Psoas muscle (tissue), 8 donors: Measurements from ENCODE around the gene FAM234A. TPM values are rescaled to one million over a fixed set of nuclear protein-coding genes. Genes with fewer than 3 reads are reported as not detected.

Source experiments
- ATAC-seq, 4 donors: fragments of 200-7000 bp; cut with Tn5 transposase; one replicate each; pipeline ENCODE4 v1.9.1; 2020; ENCODE audit warnings: moderate library complexity in 3 of 4, mild to moderate bottlenecking in 2 of 4
- DNase-seq, 2 donors: peaks; one replicate each; pipeline ENCODE4 v3.0.0-alpha.2; 2020
- H3K27ac ChIP-seq: fragments of 200-600 bp; one replicate; pipeline ENCODE4 v1.8.0; 2022
- H3K27me3 ChIP-seq, 3 donors: fragments of 200-600 bp in 1 of 3; one replicate each; pipeline versions ENCODE4 v1.6.1 to v1.8.0; 2013 to 2022; ENCODE audit warnings: low read length in 2 of 3, mild to moderate bottlenecking in 2 of 3, moderate library complexity in 1 of 3; ENCODE audit not compliant: insufficient read depth in 3 of 3
- H3K36me3 ChIP-seq, 2 donors: fragments of 200-600 bp in 1 of 2; one replicate each; pipeline versions ENCODE4 v1.6.1 to v1.8.0; 2013 to 2022; ENCODE audit warnings: low read depth in 1 of 2, mild to moderate bottlenecking in 1 of 2, moderate library complexity in 1 of 2; ENCODE audit not compliant: insufficient read depth in 1 of 2
- H3K4me1 ChIP-seq: fragments of 200-600 bp; one replicate; pipeline ENCODE4 v1.8.0; 2022
- H3K4me3 ChIP-seq: fragments of 200-600 bp; one replicate; pipeline ENCODE4 v1.8.0; 2022; ENCODE audit warnings: mild to moderate bottlenecking
- H3K9me3 ChIP-seq: fragments of 200-600 bp; one replicate; pipeline ENCODE4 v1.8.0; 2022
- CTCF ChIP-seq: fragments of 200-600 bp; IDR thresholded peaks from one replicate; pipeline ENCODE4 v1.8.0; 2022; ENCODE audit warnings: antibody characterized with exemption
- WGBS, 3 donors: extraction: QIAGEN DNeasy Blood & Tissue Kit; methylation state at CpG; one replicate each; pipeline versions ENCODE4 v1.1.6 to v1.1.7; 2013; 5-methylcytosine and 5-hydroxymethylcytosine counted together
- intact Hi-C, 2 donors: fragments of 100-400 bp; cut with DNase I; formaldehyde crosslinking; loops; one replicate each; pipeline versions ENCODE4 v1.11.0 to v1.14.2; 2022
- polyA plus RNA-seq, 3 donors: library from polyadenylated mRNA; stranded (reverse); fragments of 200-250 nt; gene quantifications; one replicate each; pipeline ENCODE4 v1.2.3, GENCODE V29; 2013
- total RNA-seq, 4 donors: library from RNA; stranded (reverse); fragmentation: NEBNext Ultra II Directional in 2 of 4; extraction: Animal tissue kit (Norgen Biotek cat#: 25700) in 2 of 4; gene quantifications; one replicate each; pipeline versions ENCODE4 v1.2.1 to v1.2.4, GENCODE V29; 2021 to 2023
- donor health status: healthy with polysubstance abuse.
- donor health status: DM: no; HTN: no; CAD: no; lungs with moderate emphysema.
- donor health status: Bipolar disorder and iron deficiency.
- donor health status: healthy.
- donor health status: DM: yes; HTN: yes; CAD: no.
- donor health status: DM: no; HTN: no; CAD: no.
- donor health status: DM: no; HTN: no; CAD: no.
- donor health status: DM: yes; HTN: yes; CAD: no.

FAM234A gene
- total and polyA plus RNA-seq, 7 donors, result 54.2 to 198 (median 117) TPM

- Histone ChIP-seq H3K4me1 (peaks cover 21% of the 10 kb centered on the region), H3K4me3 (no peak overlapping the region), H3K27ac (no peak overlapping the region), H3K27me3 (no peaks in the 10 kb centered on the region), H3K9me3 (no peaks in the 10 kb centered on the region), H3K36me3 (peaks cover 5 to 90% of the 10 kb centered on the region in 2 donors)
- TF ChIP-seq CTCF, result no peak
- intact Hi-C loops, result no loop called here
- 43 to 77% (median 49%) methylated on average over 3 of the region's 3 CpGs for WGBS, 3 donors
- peak in 3 of 4 donors; percentile 32 to 40 (median 40) for ATAC-seq
- DNase-seq, result no peak
Observed at GRCh38 chr16:212999-213398, 21.6 kb upstream of the FAM234A start.

- no peak for ATAC-seq
- intact Hi-C loops, result no loop called here
- Histone ChIP-seq H3K36me3 (peaks cover 18 to 100% of the 10 kb centered on the region in 2 donors), H3K27me3 (no peaks in the 10 kb centered on the region), H3K4me3 (no peak overlapping the region), H3K9me3 (no peaks in the 10 kb centered on the region), H3K27ac (no peak overlapping the region), H3K4me1 (no peaks in the 10 kb centered on the region)
- WGBS, 3 donors, result 64 to 68% (median 65%) methylated on average over 4 of the region's 4 CpGs
- no peak for TF ChIP-seq CTCF
- no peak for DNase-seq
Observed at GRCh38 chr16:220021-220420, 14.6 kb upstream of the FAM234A start.

GRCh38 chr16:228151-228851 is 6.3 kb upstream of the FAM234A start:
- intact Hi-C loops, result loop anchor here (5.0 kb wide), 2 partner anchors 124 to 129 kb away; partner anchors contain the start of gene AXIN1 (in 1 of the 2)

GRCh38 chr16:228852-229730 is 5.5 kb upstream of the FAM234A start, which contains the start of gene LUC7L:
Gene LUC7L (minus strand): TSS chr16:229449. CDS start chr16:229339, 110 bp downstream.
- WGBS, 3 donors, result 1 to 2% (median 1%) methylated on average over 81 to 88 of the region's 88 CpGs
- H3K36me3 ChIP-seq, result peaks cover 2 to 44% of the 10 kb centered on the region in 2 donors
- no peaks in the 10 kb centered on the region for H3K27me3 ChIP-seq
- peaks cover 12% of the 10 kb centered on the region for H3K4me1 ChIP-seq
- H3K9me3 ChIP-seq, result no peaks in the 10 kb centered on the region
- intact Hi-C loops, result loop anchor here (5.0 kb wide), 2 partner anchors 123 to 128 kb away; partner anchors contain the start of gene AXIN1 (in 1 of the 2)
- peak; percentile 91 to 94 for DNase-seq
- peak; percentile 94 to 97 (median 95) for ATAC-seq
- H3K27ac ChIP-seq, result peak within 1 kb of the TSS; percentile 97
- peak within 1 kb of the TSS; percentile 89 for H3K4me3 ChIP-seq
- no peak for TF ChIP-seq CTCF

More at GRCh38 chr16:228151-228851, 6.3 kb upstream of the FAM234A start:
- Histone ChIP-seq H3K4me1 (peaks cover 12% of the 10 kb centered on the region), H3K27ac (peak overlapping the region; percentile 97), H3K4me3 (peak overlapping the region; percentile 89), H3K9me3 (no peaks in the 10 kb centered on the region), H3K27me3 (no peaks in the 10 kb centered on the region), H3K36me3 (peaks cover 3 to 52% of the 10 kb centered on the region in 2 donors)
- WGBS, 3 donors, result 18 to 21% (median 20%) methylated on average over 9 of the region's 9 CpGs
- ATAC-seq (peak in 2 of 4 donors; percentile 7 to 9), DNase-seq (no peak)
- no peak for TF ChIP-seq CTCF
